ENCODE measurements around the gene QPCT.

DNA sequence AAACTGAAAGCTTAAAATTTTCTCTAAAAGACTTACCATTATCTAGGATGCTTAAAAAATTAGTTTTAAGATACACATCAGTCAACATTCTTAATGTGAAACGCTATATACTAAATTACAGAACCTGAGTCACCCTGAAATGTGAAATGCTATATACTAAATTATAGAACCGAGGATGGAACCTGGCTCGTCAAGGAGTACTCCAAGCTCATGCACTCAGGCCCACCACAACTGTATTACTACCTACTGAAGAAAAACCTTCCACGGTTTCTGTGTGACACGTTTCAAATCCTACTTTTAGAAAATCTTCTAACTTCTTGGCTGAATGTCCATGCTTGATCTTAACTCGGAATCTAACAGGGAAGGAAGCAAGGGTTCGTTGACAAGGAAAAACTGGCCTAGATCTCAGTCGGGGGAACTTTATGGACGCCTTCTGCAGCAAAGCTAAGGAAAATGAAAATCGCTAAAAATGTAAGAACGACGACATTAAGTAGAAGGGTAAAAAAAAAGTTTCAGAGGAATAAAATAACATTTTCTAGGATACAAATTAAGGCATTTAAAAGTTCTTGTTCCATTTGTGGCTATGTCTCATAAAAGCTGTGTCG, 21.2 kb upstream of the QPCT start:
- TF ChIP-seq JUN (CRISPR knock-in tag; IDR thresholded peaks at IDR 0.05) (no peak), NR3C1 (CRISPR knock-in tag; conservative IDR thresholded peaks at IDR 0.05; ENCODE audit: low read depth) (no peak), FOXK1 (CRISPR knock-in tag; IDR thresholded peaks at IDR 0.05) (no peak), FOXJ3 (CRISPR knock-in tag; IDR thresholded peaks at IDR 0.05; ENCODE audit: borderline replicate concordance) (no peak)
- TF ChIP-seq, protein P1, sequence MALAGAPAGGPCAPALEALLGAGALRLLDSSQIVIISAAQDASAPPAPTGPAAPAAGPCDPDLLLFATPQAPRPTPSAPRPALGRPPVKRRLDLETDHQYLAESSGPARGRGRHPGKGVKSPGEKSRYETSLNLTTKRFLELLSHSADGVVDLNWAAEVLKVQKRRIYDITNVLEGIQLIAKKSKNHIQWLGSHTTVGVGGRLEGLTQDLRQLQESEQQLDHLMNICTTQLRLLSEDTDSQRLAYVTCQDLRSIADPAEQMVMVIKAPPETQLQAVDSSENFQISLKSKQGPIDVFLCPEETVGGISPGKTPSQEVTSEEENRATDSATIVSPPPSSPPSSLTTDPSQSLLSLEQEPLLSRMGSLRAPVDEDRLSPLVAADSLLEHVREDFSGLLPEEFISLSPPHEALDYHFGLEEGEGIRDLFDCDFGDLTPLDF (CRISPR knock-in tag; IDR thresholded peaks at IDR 0.05): no peak
- TF ChIP-seq, protein P2, sequence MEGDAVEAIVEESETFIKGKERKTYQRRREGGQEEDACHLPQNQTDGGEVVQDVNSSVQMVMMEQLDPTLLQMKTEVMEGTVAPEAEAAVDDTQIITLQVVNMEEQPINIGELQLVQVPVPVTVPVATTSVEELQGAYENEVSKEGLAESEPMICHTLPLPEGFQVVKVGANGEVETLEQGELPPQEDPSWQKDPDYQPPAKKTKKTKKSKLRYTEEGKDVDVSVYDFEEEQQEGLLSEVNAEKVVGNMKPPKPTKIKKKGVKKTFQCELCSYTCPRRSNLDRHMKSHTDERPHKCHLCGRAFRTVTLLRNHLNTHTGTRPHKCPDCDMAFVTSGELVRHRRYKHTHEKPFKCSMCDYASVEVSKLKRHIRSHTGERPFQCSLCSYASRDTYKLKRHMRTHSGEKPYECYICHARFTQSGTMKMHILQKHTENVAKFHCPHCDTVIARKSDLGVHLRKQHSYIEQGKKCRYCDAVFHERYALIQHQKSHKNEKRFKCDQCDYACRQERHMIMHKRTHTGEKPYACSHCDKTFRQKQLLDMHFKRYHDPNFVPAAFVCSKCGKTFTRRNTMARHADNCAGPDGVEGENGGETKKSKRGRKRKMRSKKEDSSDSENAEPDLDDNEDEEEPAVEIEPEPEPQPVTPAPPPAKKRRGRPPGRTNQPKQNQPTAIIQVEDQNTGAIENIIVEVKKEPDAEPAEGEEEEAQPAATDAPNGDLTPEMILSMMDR (IDR thresholded peaks at IDR 0.05): no peak
- TF ChIP-seq, protein P3, sequence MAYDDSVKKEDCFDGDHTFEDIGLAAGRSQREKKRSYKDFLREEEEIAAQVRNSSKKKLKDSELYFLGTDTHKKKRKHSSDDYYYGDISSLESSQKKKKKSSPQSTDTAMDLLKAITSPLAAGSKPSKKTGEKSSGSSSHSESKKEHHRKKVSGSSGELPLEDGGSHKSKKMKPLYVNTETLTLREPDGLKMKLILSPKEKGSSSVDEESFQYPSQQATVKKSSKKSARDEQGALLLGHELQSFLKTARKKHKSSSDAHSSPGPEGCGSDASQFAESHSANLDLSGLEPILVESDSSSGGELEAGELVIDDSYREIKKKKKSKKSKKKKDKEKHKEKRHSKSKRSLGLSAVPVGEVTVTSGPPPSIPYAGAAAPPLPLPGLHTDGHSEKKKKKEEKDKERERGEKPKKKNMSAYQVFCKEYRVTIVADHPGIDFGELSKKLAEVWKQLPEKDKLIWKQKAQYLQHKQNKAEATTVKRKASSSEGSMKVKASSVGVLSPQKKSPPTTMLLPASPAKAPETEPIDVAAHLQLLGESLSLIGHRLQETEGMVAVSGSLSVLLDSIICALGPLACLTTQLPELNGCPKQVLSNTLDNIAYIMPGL (CRISPR knock-in tag; IDR thresholded peaks at IDR 0.05): no peak
